ENCODE data around the gene GSC.
"Not testable (repeated sequence)": the region's sequence is repeated elsewhere in the genome, so short reads cannot be mapped to it uniquely, and the experiment has no call there.

GSC gene

DNA sequence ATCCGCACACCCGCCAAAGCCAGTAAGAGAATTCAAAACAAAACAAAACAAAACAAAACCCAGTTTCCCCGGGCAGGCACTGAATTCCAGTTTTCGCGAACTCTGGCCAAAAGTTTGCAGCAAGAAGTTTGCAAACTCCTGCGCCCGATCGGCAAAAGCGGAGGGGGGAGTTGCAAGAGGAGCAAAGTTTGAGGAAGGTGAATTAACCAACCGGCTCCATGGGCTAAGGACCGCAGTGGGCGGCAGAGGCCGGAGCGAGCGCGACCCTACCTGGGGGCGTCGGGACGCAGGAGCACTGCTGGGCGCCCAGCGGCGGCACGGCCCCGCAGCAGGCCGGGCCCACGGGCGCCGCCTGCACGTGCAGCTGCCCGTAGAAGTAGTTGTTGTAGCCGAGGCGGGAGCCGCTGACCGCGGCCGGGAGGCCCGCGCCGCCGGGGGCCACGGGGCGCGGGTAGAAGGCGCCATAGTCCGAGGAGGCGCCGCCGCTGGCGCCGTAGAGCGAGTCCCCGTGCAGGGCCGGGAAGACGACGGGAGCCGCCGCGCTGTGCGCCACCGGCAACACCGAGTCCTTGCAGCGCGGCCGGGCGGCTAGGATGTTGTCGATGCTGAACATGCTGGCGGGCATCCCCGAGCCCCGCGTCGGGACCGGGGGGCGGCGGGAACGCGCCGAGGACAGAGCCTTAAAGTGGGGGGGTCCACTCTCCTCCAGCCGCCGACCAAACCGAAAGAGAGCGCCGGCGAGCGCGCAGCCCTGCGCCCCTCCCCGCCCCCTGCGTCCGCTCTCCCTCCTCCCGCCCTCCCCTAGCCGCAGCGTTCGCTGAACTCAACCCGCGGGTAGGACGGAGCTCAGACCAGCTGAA is at the start of gene GSC:
TSS of gene GSC (minus strand) at position 723 of the 860 bp plus-strand sequence. CDS start at position 625, 98 bp downstream.
- H3K36me3 ChIP-seq (ENCODE audit: insufficient read depth, low read length), result no peaks in the 10 kb centered on the region
- peak within 1 kb of the TSS; percentile 63 for H2AFZ ChIP-seq (ENCODE audit: low read depth, low read length)
- peak within 1 kb of the TSS; percentile 23 for H3K4me3 ChIP-seq (ENCODE audit: low read length)
- no peaks in the 10 kb centered on the region for H3K9me3 ChIP-seq (ENCODE audit: low read length)
- H3K27me3 ChIP-seq (ENCODE audit: insufficient read depth, low read length), result peaks cover 95% of the 10 kb centered on the region
- H3K4me1 ChIP-seq (ENCODE audit: insufficient read depth, low read length), result no peaks in the 10 kb centered on the region

DNA sequence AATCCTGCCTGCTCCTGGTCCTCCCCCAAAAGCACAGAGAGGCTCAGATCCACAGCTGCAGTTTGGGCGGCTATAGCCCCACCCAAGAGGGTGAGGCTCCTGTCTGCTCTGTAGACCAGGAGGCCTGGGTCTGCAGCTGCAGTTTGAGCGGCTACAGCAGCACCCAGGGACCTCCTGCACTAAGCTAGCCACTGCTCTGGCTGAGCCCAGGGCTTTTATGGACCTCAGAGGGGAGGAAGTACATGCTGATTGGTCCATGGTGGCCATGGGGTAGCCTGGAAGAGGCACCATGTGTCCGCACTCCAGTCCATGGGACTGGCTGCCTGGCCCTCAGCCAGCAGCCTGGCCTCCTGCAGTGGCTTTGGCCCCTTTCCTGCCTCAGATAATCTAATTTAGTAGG is 49.6 kb upstream of the GSC start:
- no peaks in the 10 kb centered on the region for H3K9me3 ChIP-seq (ENCODE audit: low read length)
- no peaks in the 10 kb centered on the region for H3K4me1 ChIP-seq (ENCODE audit: insufficient read depth, low read length)
- H3K36me3 ChIP-seq (ENCODE audit: insufficient read depth, low read length), result no peaks in the 10 kb centered on the region
- no peak overlapping the region for H2AFZ ChIP-seq (ENCODE audit: low read depth, low read length)
- H3K4me3 ChIP-seq (ENCODE audit: low read length), result no peak overlapping the region
- no peaks in the 10 kb centered on the region for H3K27me3 ChIP-seq (ENCODE audit: insufficient read depth, low read length)

DNA sequence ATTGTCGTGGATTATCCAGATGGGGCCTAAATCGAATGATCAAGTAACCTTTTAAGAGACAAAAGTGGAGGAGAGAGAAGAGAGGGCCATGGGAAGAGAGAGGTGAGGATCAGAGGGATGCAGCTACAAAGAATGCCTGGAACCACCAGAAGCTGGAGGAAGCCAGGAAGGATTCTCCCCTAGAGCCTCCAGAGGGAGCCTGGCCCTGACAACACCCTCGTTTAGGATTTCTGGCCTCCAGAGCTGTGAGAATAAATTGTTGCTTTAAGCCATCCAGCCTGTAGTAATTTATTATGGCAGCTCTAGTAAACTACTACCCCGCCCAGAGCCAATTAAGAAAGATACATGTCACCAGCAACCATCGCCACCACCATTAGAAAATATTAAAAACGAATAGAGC is 46.2 kb upstream of the GSC start:
- H3K4me1 ChIP-seq (ENCODE audit: insufficient read depth, low read length), result no peaks in the 10 kb centered on the region
- H2AFZ ChIP-seq (ENCODE audit: low read depth, low read length), result no peak overlapping the region
- H3K27me3 ChIP-seq (ENCODE audit: insufficient read depth, low read length), result no peaks in the 10 kb centered on the region
- H3K4me3 ChIP-seq (ENCODE audit: low read length), result no peak overlapping the region
- no peaks in the 10 kb centered on the region for H3K9me3 ChIP-seq (ENCODE audit: low read length)
- no peaks in the 10 kb centered on the region for H3K36me3 ChIP-seq (ENCODE audit: insufficient read depth, low read length)

DNA sequence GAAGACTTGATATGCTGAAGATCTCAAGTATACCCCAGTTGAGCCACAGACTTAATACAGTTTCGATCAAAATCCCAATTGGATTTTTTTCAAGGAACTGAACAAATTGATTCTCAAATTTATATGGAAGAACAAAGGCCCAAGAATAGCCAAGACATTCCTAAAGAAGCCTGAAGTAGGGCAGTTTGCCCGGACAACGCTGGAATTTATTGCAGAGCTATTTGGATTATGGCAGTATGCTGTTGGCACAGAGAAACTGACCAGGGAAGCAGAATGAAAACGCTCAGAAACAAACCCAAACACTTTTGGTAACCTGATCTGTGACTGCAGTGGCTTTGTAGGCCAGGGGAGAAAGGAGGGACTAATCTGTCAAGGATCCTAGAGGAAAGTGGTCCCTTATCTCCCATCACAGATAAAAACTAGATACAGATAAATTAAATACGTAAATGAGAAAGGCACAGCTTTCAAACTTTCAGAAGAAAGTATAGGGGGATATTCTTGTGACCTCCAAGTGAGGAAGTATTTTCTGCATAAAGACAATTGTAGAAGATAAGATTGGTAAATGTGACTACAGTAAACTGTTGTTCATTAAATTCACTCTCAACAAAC is 35.9 kb upstream of the GSC start:
- Histone ChIP-seq H3K36me3 (ENCODE audit: insufficient read depth, low read length) (no peaks in the 10 kb centered on the region), H2AFZ (ENCODE audit: low read depth, low read length) (no peak overlapping the region), H3K9me3 (ENCODE audit: low read length) (no peaks in the 10 kb centered on the region), H3K27me3 (ENCODE audit: insufficient read depth, low read length) (no peaks in the 10 kb centered on the region), H3K4me3 (ENCODE audit: low read length) (no peak overlapping the region), H3K4me1 (ENCODE audit: insufficient read depth, low read length) (no peaks in the 10 kb centered on the region)

DNA sequence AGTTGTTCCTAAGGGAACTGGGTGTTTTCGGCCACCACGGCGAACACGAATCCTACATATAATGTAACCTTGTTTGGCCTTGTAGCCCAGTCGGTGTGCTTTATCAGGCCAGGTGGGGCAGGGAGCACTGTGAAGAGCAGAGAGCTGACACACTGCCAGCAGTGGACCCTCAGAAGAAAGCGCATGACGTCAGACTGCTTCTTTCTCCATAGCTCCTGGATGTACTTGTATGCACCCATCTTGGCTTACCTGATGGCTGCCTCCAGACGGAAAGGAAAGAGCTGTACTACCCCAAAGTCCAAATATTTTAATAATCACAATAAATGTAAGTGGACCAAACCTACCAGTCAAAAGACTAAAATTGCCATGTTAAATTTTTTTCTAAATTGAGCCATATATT is 31.3 kb upstream of the GSC start:
- H3K36me3 ChIP-seq (ENCODE audit: insufficient read depth, low read length), result no peaks in the 10 kb centered on the region
- no peaks in the 10 kb centered on the region for H3K4me1 ChIP-seq (ENCODE audit: insufficient read depth, low read length)
- no peak overlapping the region for H3K4me3 ChIP-seq (ENCODE audit: low read length)
- H2AFZ ChIP-seq (ENCODE audit: low read depth, low read length), result no peak overlapping the region
- H3K27me3 ChIP-seq (ENCODE audit: insufficient read depth, low read length), result no peaks in the 10 kb centered on the region
- H3K9me3 ChIP-seq (ENCODE audit: low read length), result no peaks in the 10 kb centered on the region

DNA sequence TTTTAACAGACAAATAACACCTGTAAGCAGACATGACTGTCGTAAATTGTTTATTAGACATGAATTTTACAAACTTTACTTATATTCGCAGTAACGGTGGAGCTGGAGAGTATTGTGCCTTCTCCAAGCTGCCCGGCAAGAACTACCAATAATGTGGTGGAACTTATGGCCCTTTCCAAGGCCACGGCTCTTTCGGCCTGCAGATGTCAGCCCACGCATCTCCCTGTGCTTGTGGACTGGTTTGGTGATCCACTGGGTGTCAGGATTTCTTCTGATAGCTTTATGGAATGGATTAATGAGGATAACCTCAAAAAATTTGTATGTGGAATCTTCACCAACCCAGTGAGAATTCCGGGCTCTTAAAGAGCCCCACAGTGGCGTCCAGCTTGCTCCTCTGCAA is 30.9 kb upstream of the GSC start:
- not testable (repeated sequence) for H2AFZ ChIP-seq (ENCODE audit: low read depth, low read length); H3K4me1 ChIP-seq (ENCODE audit: insufficient read depth, low read length); H3K27me3 ChIP-seq (ENCODE audit: insufficient read depth, low read length)

DNA sequence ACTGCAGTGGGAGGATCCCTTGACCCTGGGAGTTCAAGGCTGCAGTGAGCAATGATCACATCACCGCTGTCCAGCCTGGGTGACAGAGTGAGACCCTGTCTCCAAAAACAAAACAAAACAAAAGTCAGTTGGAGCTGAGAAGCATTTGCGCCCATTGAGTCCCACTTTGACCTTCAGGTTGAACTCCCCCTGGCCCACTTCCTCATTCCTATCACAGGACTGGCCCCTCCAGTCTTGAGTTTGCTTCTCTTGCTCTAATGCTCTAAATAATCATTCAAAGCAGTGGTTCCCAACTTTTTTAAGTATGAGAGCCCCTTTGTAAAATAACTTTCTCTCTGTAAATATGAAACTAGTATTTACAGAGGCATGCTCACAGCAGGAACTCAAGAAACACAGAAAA is 28.0 kb upstream of the GSC start:
- no peak overlapping the region for H2AFZ ChIP-seq (ENCODE audit: low read depth, low read length)
- peaks cover 4% of the 10 kb centered on the region for H3K27me3 ChIP-seq (ENCODE audit: insufficient read depth, low read length)
- no peaks in the 10 kb centered on the region for H3K36me3 ChIP-seq (ENCODE audit: insufficient read depth, low read length)
- H3K9me3 ChIP-seq (ENCODE audit: low read length), result no peaks in the 10 kb centered on the region
- H3K4me3 ChIP-seq (ENCODE audit: low read length), result no peak overlapping the region
- H3K4me1 ChIP-seq (ENCODE audit: insufficient read depth, low read length), result no peaks in the 10 kb centered on the region

More for the DNA sequence above, 30.9 kb upstream of the GSC start:
- not testable (repeated sequence) for H3K9me3 ChIP-seq (ENCODE audit: low read length); H3K36me3 ChIP-seq (ENCODE audit: insufficient read depth, low read length); H3K4me3 ChIP-seq (ENCODE audit: low read length)

DNA sequence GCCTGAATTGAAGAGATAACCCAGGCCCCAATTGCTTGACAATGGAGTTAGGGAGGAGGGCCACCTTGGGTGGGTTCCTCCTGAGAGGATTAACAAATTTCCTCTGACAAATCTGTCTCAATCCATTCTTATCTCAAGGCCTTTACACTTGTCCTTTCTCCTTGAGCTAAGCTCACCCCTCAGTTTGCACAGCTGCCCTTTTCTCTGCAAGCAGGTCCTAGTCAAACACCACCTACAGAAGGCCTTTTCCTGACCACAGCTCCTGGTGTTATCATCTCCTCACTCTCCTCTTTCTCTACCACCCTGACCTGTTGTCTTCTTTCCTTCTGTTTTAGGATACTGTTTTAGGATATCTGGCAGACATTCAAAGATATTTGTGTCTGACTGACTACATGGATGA is 26.4 kb upstream of the GSC start:
- Histone ChIP-seq H3K27me3 (ENCODE audit: insufficient read depth, low read length) (peaks cover 4% of the 10 kb centered on the region), H3K4me3 (ENCODE audit: low read length) (no peak overlapping the region), H3K4me1 (ENCODE audit: insufficient read depth, low read length) (no peaks in the 10 kb centered on the region), H2AFZ (ENCODE audit: low read depth, low read length) (no peak overlapping the region), H3K9me3 (ENCODE audit: low read length) (no peaks in the 10 kb centered on the region), H3K36me3 (ENCODE audit: insufficient read depth, low read length) (no peaks in the 10 kb centered on the region)

DNA sequence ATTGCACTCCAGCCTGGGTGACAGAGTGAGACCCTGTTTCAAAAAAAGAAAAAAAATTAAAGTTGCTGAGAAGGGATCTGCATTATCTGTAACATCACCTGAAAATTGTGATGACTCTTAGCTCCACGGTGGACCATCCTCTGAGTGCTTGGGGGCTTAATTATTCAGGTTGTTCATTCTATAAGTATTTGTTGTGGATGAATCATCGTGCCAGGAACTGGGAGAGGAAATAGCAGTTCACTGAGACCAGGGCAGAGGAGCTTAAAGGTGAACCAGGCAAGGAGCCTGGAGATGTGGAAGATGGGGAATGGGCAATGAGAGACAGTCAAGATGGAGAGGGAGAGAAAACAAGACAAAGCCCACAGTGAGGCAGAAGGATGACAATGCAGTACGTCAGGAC is 25.5 kb upstream of the GSC start:
- H3K4me1 ChIP-seq (ENCODE audit: insufficient read depth, low read length), result no peaks in the 10 kb centered on the region
- no peak overlapping the region for H2AFZ ChIP-seq (ENCODE audit: low read depth, low read length)
- no peak overlapping the region for H3K4me3 ChIP-seq (ENCODE audit: low read length)
- no peaks in the 10 kb centered on the region for H3K9me3 ChIP-seq (ENCODE audit: low read length)
- H3K27me3 ChIP-seq (ENCODE audit: insufficient read depth, low read length), result peaks cover 4% of the 10 kb centered on the region
- H3K36me3 ChIP-seq (ENCODE audit: insufficient read depth, low read length), result no peaks in the 10 kb centered on the region

DNA sequence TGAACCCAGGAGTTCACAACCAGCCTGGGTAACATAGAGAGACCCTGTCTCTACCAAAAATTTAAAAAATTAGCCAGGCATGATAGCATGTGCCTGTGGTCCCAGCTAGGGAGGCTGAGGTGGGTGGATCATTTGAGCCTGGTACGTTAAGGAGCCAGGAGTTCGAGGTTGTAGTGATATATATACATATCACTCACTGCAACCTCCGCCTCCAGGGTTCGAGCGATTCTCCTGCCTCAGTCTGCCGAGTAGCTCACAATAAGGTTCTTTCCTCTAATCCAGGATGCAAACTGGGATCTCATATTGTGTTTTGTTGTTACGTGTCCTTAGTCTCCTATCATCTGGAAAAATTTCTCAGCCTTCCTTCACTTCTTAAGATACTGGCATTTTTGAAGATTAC is 24.0 kb upstream of the GSC start:
- no peaks in the 10 kb centered on the region for H3K4me1 ChIP-seq (ENCODE audit: insufficient read depth, low read length)
- H3K36me3 ChIP-seq (ENCODE audit: insufficient read depth, low read length), result no peaks in the 10 kb centered on the region
- no peaks in the 10 kb centered on the region for H3K9me3 ChIP-seq (ENCODE audit: low read length)
- peaks cover 4% of the 10 kb centered on the region for H3K27me3 ChIP-seq (ENCODE audit: insufficient read depth, low read length)
- H3K4me3 ChIP-seq (ENCODE audit: low read length), result no peak overlapping the region
- H2AFZ ChIP-seq (ENCODE audit: low read depth, low read length), result no peak overlapping the region

DNA sequence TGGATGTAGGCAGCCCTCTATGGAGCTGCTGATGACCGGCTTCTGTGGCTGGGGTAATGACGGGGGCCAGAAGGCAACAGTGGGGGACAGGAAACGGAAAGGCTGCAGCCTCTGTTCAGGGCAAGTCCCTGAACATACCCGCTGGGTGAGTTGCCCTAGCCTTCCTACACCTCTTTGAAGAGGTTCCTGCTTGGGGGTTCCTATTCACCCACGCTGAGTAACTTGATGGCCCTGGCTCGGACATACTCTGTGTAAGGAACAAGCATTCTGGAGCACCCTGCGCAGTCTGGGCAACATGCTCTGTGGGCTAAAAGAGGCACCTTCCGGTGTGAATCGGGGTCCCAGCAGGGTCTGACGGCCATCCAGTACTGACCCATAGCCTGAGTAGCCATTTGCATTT is 17.7 kb upstream of the GSC start:
- Histone ChIP-seq H3K4me1 (ENCODE audit: insufficient read depth, low read length) (no peaks in the 10 kb centered on the region), H3K9me3 (ENCODE audit: low read length) (no peaks in the 10 kb centered on the region), H2AFZ (ENCODE audit: low read depth, low read length) (no peak overlapping the region), H3K27me3 (ENCODE audit: insufficient read depth, low read length) (peaks cover 3% of the 10 kb centered on the region), H3K4me3 (ENCODE audit: low read length) (no peak overlapping the region), H3K36me3 (ENCODE audit: insufficient read depth, low read length) (no peaks in the 10 kb centered on the region)

DNA sequence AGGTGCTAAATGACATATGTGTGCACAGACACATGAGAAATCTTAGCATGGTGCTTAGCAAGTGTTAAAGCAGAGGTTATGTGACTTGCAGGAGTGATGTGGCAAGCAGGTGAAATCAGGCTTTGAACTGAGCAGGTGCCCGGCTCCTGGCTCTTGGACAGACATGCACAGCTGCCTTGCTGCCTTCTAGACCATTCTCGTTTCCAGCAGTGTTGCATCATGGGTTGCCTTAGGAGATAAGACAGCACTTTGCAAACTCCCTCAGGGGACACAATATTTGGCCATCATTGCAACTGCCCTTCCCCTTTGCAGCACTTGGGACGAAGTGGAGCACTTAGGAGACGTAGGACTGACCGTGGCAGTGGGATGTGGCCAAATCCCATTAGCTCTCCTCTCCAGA is 17.2 kb upstream of the GSC start:
- Histone ChIP-seq H3K4me1 (ENCODE audit: insufficient read depth, low read length) (no peaks in the 10 kb centered on the region), H3K36me3 (ENCODE audit: insufficient read depth, low read length) (no peaks in the 10 kb centered on the region), H3K9me3 (ENCODE audit: low read length) (no peaks in the 10 kb centered on the region), H2AFZ (ENCODE audit: low read depth, low read length) (no peak overlapping the region), H3K27me3 (ENCODE audit: insufficient read depth, low read length) (peaks cover 3% of the 10 kb centered on the region), H3K4me3 (ENCODE audit: low read length) (no peak overlapping the region)

DNA sequence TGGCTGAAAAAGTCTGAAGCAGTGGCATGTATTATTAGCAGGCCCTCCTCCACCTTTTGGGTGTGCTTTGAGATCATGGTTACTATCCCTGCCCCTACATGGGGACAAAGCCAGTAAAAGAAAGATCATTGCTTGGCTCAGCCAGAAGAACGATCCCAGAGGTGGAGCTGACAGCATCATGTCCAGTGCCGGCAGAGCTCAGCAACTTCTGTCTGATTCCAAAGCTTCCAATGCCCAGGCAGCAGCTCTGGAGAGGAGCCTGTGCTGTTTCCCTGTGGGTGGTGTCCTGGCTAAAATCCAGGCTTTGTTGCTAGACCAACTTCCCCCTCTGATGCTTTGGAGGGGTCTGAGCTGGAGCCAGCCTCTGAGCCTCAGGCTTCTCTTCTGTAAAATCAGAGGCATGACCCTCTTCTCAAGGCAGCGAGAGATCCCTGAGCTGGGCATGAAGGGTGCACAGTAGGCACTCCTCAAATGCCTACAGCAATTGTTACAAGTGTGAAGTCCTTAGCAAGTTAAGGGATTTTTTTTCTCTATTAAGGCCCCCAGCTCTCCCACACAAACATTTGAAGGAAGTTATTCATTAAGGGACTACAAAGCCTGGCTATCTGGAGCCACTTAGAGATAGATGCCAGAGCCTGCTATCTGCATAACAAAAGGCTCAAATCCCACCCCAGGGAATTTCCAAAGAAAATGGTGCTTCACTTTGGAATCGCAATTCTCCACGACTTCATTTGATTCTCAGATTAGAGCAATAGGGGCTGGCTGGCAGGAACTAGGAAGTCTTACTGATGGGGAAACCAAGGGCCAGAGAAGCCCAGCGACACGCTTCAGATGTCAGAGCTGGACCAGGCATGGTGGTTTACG is 10.9 kb upstream of the GSC start:
- Histone ChIP-seq H3K9me3 (ENCODE audit: low read length) (no peaks in the 10 kb centered on the region), H3K4me1 (ENCODE audit: insufficient read depth, low read length) (no peaks in the 10 kb centered on the region), H2AFZ (ENCODE audit: low read depth, low read length) (no peak overlapping the region), H3K36me3 (ENCODE audit: insufficient read depth, low read length) (no peaks in the 10 kb centered on the region), H3K4me3 (ENCODE audit: low read length) (no peak overlapping the region), H3K27me3 (ENCODE audit: insufficient read depth, low read length) (peaks cover 21% of the 10 kb centered on the region)
